HEK293 (cell line): Measurements from ENCODE around the gene PDCD4.

Source experiments
- TCF7L2 ChIP-seq: IDR thresholded peaks from 2 replicates; pipeline ENCODE4 v1.6.1; 2011; ENCODE audit warnings: low read depth, mild to moderate bottlenecking, inconsistent platforms, low read length, moderate library complexity, borderline replicate concordance
- ZNF10 ChIP-seq: fragments of 450-650 bp; formaldehyde crosslinking; IDR thresholded peaks from 2 replicates; pipeline ENCODE4 v1.5.1; 2017; ENCODE audit warnings: missing biosample characterization, missing genetic modification characterization
- ZNF140 ChIP-seq: fragments of 450-650 bp; formaldehyde crosslinking; IDR thresholded peaks from 2 replicates; pipeline ENCODE4 v1.5.1; 2016; ENCODE audit warnings: missing biosample characterization, missing genetic modification characterization
- ZNF146 ChIP-seq: fragments of 450-650 bp; formaldehyde crosslinking; IDR thresholded peaks from 2 replicates; pipeline ENCODE4 v1.5.1; 2016; ENCODE audit warnings: missing biosample characterization, missing genetic modification characterization
- ZNF24 ChIP-seq: fragments of 450-650 bp; formaldehyde crosslinking; IDR thresholded peaks from 2 replicates; pipeline ENCODE4 v1.5.1; 2016; ENCODE audit warnings: missing biosample characterization, missing genetic modification characterization
- ZNF626 ChIP-seq: fragments of 450-650 bp; sonication (Bioruptor Pico); formaldehyde crosslinking; IDR thresholded peaks from 2 replicates; pipeline ENCODE4 v1.5.1; 2018; ENCODE audit warnings: missing biosample characterization, missing genetic modification characterization, inconsistent platforms
- ZNF785 ChIP-seq: fragments of 450-650 bp; formaldehyde crosslinking; IDR thresholded peaks from 2 replicates; pipeline ENCODE4 v1.5.1; 2016; ENCODE audit warnings: missing biosample characterization, missing genetic modification characterization
- TF ChIP-seq, protein P1 (sequence below): fragments of 450-650 bp; formaldehyde crosslinking; IDR thresholded peaks from 2 replicates; pipeline ENCODE4 v1.5.1; 2017; ENCODE audit warnings: missing biosample characterization, mild to moderate bottlenecking, missing genetic modification characterization, moderate library complexity
- TF ChIP-seq, protein P2 (sequence below): fragments of 450-650 bp; formaldehyde crosslinking; IDR thresholded peaks from 2 replicates; pipeline ENCODE4 v1.5.1; 2016; ENCODE audit warnings: missing biosample characterization, missing genetic modification characterization
- TF ChIP-seq, protein P3 (sequence below): fragments of 450-650 bp; formaldehyde crosslinking; IDR thresholded peaks from 2 replicates; pipeline ENCODE4 v1.5.1; 2016; ENCODE audit warnings: missing biosample characterization, missing genetic modification characterization, low read depth

DNA sequence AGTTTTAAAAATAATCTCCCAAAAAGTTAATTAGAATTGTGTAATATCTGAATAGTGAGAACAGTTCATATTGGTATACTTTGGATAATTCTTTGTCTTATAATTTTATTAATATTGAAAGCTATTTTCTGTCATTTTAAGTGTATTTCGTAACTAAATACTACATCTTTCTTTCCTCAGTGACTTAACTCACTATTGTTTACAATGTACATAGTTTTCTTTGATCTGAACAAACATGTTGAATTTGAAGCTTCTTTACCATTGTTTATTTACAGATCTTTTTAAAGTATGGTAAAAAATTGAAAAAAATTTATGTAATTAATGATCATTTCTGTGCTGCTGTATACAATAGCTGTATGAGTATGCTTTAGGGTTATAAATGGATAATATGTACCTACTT is 5.1 kb downstream of the PDCD4 start:
- TF ChIP-seq, protein P1, sequence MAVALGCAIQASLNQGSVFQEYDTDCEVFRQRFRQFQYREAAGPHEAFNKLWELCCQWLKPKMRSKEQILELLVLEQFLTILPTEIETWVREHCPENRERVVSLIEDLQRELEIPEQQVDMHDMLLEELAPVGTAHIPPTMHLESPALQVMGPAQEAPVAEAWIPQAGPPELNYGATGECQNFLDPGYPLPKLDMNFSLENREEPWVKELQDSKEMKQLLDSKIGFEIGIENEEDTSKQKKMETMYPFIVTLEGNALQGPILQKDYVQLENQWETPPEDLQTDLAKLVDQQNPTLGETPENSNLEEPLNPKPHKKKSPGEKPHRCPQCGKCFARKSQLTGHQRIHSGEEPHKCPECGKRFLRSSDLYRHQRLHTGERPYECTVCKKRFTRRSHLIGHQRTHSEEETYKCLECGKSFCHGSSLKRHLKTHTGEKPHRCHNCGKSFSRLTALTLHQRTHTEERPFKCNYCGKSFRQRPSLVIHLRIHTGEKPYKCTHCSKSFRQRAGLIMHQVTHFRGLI (tag by site-specific recombination) = no peak
- TF ChIP-seq ZNF146 (tag by site-specific recombination) (no peak), ZNF626 (tag by site-specific recombination) (no peak), ZNF24 (tag by site-specific recombination) (no peak), ZNF140 (tag by site-specific recombination) (no peak), TCF7L2 (no peak), ZNF10 (tag by site-specific recombination) (no peak), ZNF785 (tag by site-specific recombination) (no peak)
- TF ChIP-seq, protein P2, sequence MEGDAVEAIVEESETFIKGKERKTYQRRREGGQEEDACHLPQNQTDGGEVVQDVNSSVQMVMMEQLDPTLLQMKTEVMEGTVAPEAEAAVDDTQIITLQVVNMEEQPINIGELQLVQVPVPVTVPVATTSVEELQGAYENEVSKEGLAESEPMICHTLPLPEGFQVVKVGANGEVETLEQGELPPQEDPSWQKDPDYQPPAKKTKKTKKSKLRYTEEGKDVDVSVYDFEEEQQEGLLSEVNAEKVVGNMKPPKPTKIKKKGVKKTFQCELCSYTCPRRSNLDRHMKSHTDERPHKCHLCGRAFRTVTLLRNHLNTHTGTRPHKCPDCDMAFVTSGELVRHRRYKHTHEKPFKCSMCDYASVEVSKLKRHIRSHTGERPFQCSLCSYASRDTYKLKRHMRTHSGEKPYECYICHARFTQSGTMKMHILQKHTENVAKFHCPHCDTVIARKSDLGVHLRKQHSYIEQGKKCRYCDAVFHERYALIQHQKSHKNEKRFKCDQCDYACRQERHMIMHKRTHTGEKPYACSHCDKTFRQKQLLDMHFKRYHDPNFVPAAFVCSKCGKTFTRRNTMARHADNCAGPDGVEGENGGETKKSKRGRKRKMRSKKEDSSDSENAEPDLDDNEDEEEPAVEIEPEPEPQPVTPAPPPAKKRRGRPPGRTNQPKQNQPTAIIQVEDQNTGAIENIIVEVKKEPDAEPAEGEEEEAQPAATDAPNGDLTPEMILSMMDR (tag by site-specific recombination) = no peak
- TF ChIP-seq, protein P3, sequence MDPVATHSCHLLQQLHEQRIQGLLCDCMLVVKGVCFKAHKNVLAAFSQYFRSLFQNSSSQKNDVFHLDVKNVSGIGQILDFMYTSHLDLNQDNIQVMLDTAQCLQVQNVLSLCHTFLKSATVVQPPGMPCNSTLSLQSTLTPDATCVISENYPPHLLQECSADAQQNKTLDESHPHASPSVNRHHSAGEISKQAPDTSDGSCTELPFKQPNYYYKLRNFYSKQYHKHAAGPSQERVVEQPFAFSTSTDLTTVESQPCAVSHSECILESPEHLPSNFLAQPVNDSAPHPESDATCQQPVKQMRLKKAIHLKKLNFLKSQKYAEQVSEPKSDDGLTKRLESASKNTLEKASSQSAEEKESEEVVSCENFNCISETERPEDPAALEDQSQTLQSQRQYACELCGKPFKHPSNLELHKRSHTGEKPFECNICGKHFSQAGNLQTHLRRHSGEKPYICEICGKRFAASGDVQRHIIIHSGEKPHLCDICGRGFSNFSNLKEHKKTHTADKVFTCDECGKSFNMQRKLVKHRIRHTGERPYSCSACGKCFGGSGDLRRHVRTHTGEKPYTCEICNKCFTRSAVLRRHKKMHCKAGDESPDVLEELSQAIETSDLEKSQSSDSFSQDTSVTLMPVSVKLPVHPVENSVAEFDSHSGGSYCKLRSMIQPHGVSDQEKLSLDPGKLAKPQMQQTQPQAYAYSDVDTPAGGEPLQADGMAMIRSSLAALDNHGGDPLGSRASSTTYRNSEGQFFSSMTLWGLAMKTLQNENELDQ (tag by site-specific recombination) = no peak
